K562 (cell line): ENCODE data around the gene NAA80. TPM values are rescaled to one million over a fixed set of nuclear protein-coding genes. Genes with fewer than 3 reads are reported as not detected.

ENCODE experiments used
- ATAC-seq: fragments of 200-7000 bp; cut with Tn5 transposase; 3 replicates; pipeline ENCODE4 v1.9.1; 2020; ENCODE audit warnings: moderate library complexity
- BruUV-seq: library from RNA; stranded (reverse); fragments of 400-500 nt; replicated peaks from 2 replicates; lab custom pipeline; 2021; lab: Mats Ljungman, UMichigan
- CTCF ChIA-PET: fragments of 300-600 bp; formaldehyde crosslinking; extraction: SDS; loops from one replicate; lab custom pipeline; 2021; ENCODE audit warnings: low intra/inter-chr PET ratio; lab: Yijun Ruan, JAX
- POLR2A ChIA-PET: fragments of 300-600, 350-650 bp; sonication (Branson Sonifier 250); formaldehyde crosslinking; extraction: SDS; loops from one replicate; lab custom pipeline; 2021; ENCODE audit warnings: antibody characterized with exemption, inconsistent platforms; lab: Yijun Ruan, JAX
- DNase-seq, 4 experiments: peaks; one replicate each; pipeline versions ENCODE4 v3.0.0 to v3.0.0-alpha.2; 2011 to 2018; ENCODE audit warnings: low spot score in 3 of 4, mixed read lengths in 3 of 4; ENCODE audit errors: extremely low read depth in 1 of 4
- FAIRE-seq: peaks from 2 replicates; lab custom pipeline; 2011; peaks lifted over from hg19 to GRCh38; lab: Jason Lieb, UNC
- H2AFZ ChIP-seq: 2 replicates; pipeline ENCODE4 v1.6.0; 2011; ENCODE audit warnings: low read depth, low read length, control low read depth, inconsistent platforms
- H3K27ac ChIP-seq: fragments of 200-600 bp; 3 replicates; pipeline ENCODE4 v1.8.0; 2011; ENCODE audit warnings: low read depth, mild to moderate bottlenecking, control low read depth, inconsistent platforms, low read length, moderate library complexity, mixed read lengths; ENCODE audit errors: extremely low read depth
- H3K27me3 ChIP-seq, 2 experiments: fragments of 300-600 bp in 1 of 2; 2 replicates in 1 of 2; 3 replicates in 1 of 2; pipeline versions ENCODE4 v1.6.0 to v1.8.0; 2011; ENCODE audit warnings: inconsistent platforms in 2 of 2, low read length in 2 of 2, mild to moderate bottlenecking in 1 of 2, mixed read lengths in 1 of 2, moderate library complexity in 1 of 2; ENCODE audit not compliant: control insufficient read depth in 2 of 2, insufficient read depth in 2 of 2
- H3K36me3 ChIP-seq: fragments of 300-600 bp; 3 replicates; pipeline ENCODE4 v1.8.0; 2011; ENCODE audit warnings: mild to moderate bottlenecking, low read length, inconsistent platforms; ENCODE audit not compliant: control insufficient read depth, insufficient read depth
- H3K4me1 ChIP-seq, 2 experiments: fragments of 200-600 bp in 1 of 2; replicated peaks in 1 of 2; 2 replicates in 1 of 2; 3 replicates in 1 of 2; pipeline versions ENCODE4 v1.5.1 to v1.8.0; 2011; ENCODE audit warnings: inconsistent platforms in 2 of 2, low read length in 2 of 2, mild to moderate bottlenecking in 1 of 2, mixed read lengths in 1 of 2, moderate library complexity in 1 of 2; ENCODE audit not compliant: control insufficient read depth in 2 of 2, insufficient read depth in 2 of 2
- H3K4me2 ChIP-seq: 2 replicates; pipeline ENCODE4 v1.6.1; 2011; ENCODE audit warnings: low read length, control low read depth, inconsistent platforms, mixed read lengths; ENCODE audit not compliant: insufficient read depth
- H3K4me3 ChIP-seq: fragments of 200-600 bp; sonication (generic), shearing (Covaris generic); 2 replicates; pipeline ENCODE4 v1.5.1; 2016; ENCODE audit warnings: control low read depth, inconsistent platforms
- H3K79me2 ChIP-seq: fragments of 200-600 bp; 3 replicates; pipeline ENCODE4 v1.8.0; 2011; ENCODE audit warnings: low read length, inconsistent platforms; ENCODE audit not compliant: control insufficient read depth, insufficient read depth
- H3K9ac ChIP-seq, 2 experiments: 2 replicates each; pipeline versions ENCODE4 v1.6.0 to v1.6.1; 2011; ENCODE audit warnings: low read depth in 2 of 2, low read length in 2 of 2, control low read depth in 1 of 2, inconsistent platforms in 1 of 2, mild to moderate bottlenecking in 1 of 2, mixed read lengths in 1 of 2; ENCODE audit not compliant: insufficient read depth in 1 of 2
- H3K9me1 ChIP-seq: one replicate; pipeline ENCODE4 v1.6.0; 2011; ENCODE audit warnings: inconsistent platforms, mild to moderate bottlenecking, low read length, moderate library complexity; ENCODE audit not compliant: control insufficient read depth, insufficient read depth
- H3K9me3 ChIP-seq: replicated peaks from 2 replicates; pipeline ENCODE4 v1.5.1; 2011; ENCODE audit warnings: low read depth, low read length, inconsistent platforms; ENCODE audit not compliant: control insufficient read depth, insufficient read depth
- H4K20me1 ChIP-seq: replicated peaks from 2 replicates; pipeline ENCODE4 v1.6.1; 2011; ENCODE audit warnings: low read length, inconsistent platforms, mixed read lengths; ENCODE audit not compliant: control insufficient read depth, insufficient read depth
- C11orf30 ChIP-seq: fragments of 450-650 bp; IDR thresholded peaks from 2 replicates; pipeline ENCODE4 v1.6.1; 2016; ENCODE audit warnings: low read depth, mild to moderate bottlenecking
- FOXJ2 ChIP-seq: fragments of 200-800 bp; sonication (Bioruptor generic); IDR thresholded peaks from 2 replicates; pipeline ENCODE4 v1.6.1; 2016; ENCODE audit warnings: missing genetic modification characterization, missing compliant biosample characterization
- FOXM1 ChIP-seq, 2 experiments: fragments of 450-650 bp in 1 of 2; sonication (generic) in 1 of 2; formaldehyde crosslinking in 1 of 2; IDR thresholded peaks; 2 replicates each; pipeline versions ENCODE4 v1.6.1 to v1.9.0; 2017 to 2022; ENCODE audit warnings: low read depth in 2 of 2, mild to moderate bottlenecking in 2 of 2, missing genetic modification reagents in 1 of 2, moderate library complexity in 1 of 2
- FOXP4 ChIP-seq: sonication (generic); formaldehyde crosslinking; IDR thresholded peaks from 2 replicates; pipeline ENCODE4 v1.8.0; 2022; ENCODE audit warnings: mild to moderate bottlenecking, missing genetic modification reagents, borderline replicate concordance
- KLF1 ChIP-seq: fragments of 450-650 bp; IDR thresholded peaks from 2 replicates; pipeline ENCODE4 v1.6.1; 2016; ENCODE audit warnings: missing genetic modification characterization, missing compliant biosample characterization
- KLF16 ChIP-seq: IDR thresholded peaks from 2 replicates; pipeline ENCODE4 v1.6.1; 2016; ENCODE audit warnings: antibody characterized with exemption
- MTA2 ChIP-seq: fragments of 450-650 bp; IDR thresholded peaks from 2 replicates; pipeline ENCODE4 v1.6.1; 2016; ENCODE audit warnings: low read depth
- POLR2G ChIP-seq: fragments of 200-400 bp; formaldehyde crosslinking; IDR thresholded peaks from 2 replicates; pipeline ENCODE4 v1.6.1; 2017; ENCODE audit warnings: low read depth, mild to moderate bottlenecking, antibody characterized with exemption, low read length, moderate library complexity
- RBM15 ChIP-seq: fragments of 200-400 bp; formaldehyde crosslinking; IDR thresholded peaks from 2 replicates; pipeline ENCODE4 v1.6.1; 2018; ENCODE audit warnings: mild to moderate bottlenecking, low read length, moderate library complexity; ENCODE audit not compliant: insufficient read depth
- ZNF511 ChIP-seq: sonication (generic); formaldehyde crosslinking; IDR thresholded peaks from 2 replicates; pipeline ENCODE4 v1.8.0; 2022; ENCODE audit warnings: mild to moderate bottlenecking, missing genetic modification reagents
- ZNF609 ChIP-seq: sonication (generic); formaldehyde crosslinking; IDR thresholded peaks from 2 replicates; pipeline ENCODE4 v1.8.1; 2023; ENCODE audit warnings: missing genetic modification reagents, mild to moderate bottlenecking, borderline replicate concordance
- ZNF707 ChIP-seq: fragments of 250-450 bp; sonication (Bioruptor Pico); conservative IDR thresholded peaks from 2 replicates; pipeline ENCODE4 v1.8.0; 2022; ENCODE audit warnings: inconsistent platforms, mild to moderate bottlenecking, moderate library complexity
- WGBS: fragments of 100-300 bp; shearing (Covaris generic); methylation state at CpG from one replicate; pipeline ENCODE4 v1.1.6; 2016; ENCODE audit warnings: low coverage, mixed read lengths; ENCODE audit not compliant: insufficient coverage; ENCODE audit errors: missing lambda C conversion rate; 5-methylcytosine and 5-hydroxymethylcytosine counted together
- in situ Hi-C: fragments of 300-500 bp; cut with MboI; formaldehyde crosslinking; loops from 4 replicates; pipeline ENCODE4 v1.15.0; 2018; ENCODE audit warnings: inconsistent platforms, mixed read lengths
- intact Hi-C: fragments of 100-400 bp; cut with micrococcal nuclease; formaldehyde crosslinking; loops from 2 replicates; pipeline ENCODE4 v1.14.2; 2022
- polyA plus RNA-seq, 8 experiments: library from polyadenylated mRNA; depleted of rRNA in 4 of 8; stranded (reverse) in 5 of 8; unstranded in 3 of 8; fragments of >200 nt; fragmentation: Nextera tagmentation in 2 of 8; fragmentation: Illumina TruSeq in 1 of 8; extraction: Ambion mirVana in 2 of 8; extraction: Trizol in 1 of 8; gene quantifications; 2 replicates each; pipeline versions ENCODE4 v1.2.1 to v1.2.3, GENCODE V29; 2011 to 2014; ENCODE audit warnings: inconsistent platforms in 1 of 8, missing spikeins in 1 of 8
- total RNA-seq, 7 experiments: library from RNA; depleted of rRNA in 6 of 7; stranded (reverse); fragments of >200 nt in 6 of 7; fragmentation: Illumina TruSeq in 2 of 7; extraction: Trizol in 2 of 7; gene quantifications; 2 replicates each; pipeline versions ENCODE4 v1.2.1 to v1.2.3, GENCODE V29; 2011 to 2021; ENCODE audit warnings: low replicate concordance in 1 of 7

The NAA80 gene
- total and polyA plus RNA-seq, 9 of the 15 experiments (the other 6 are each of a cell fraction or from before 2014, with no cell fraction given): 0.82 to 24.0 (median 8.6) TPM

- FAIRE-seq: peak; percentile 87
- CTCF ChIA-PET: no interaction called here
- TF ChIP-seq ZNF511 (CRISPR knock-in tag) (no peak), FOXM1 (IDR thresholded peaks at IDR 0.05; ENCODE audit: low read depth) (no peak), FOXM1 (CRISPR knock-in tag; IDR thresholded peaks at IDR 0.05; ENCODE audit: low read depth) (no peak), FOXP4 (no peak; the same call in 1 of the 2 replicates), C11orf30 (peak; percentile 57), RBM15 (no peak), KLF16 (no peak), ZNF707 (no peak), ZNF609 (CRISPR knock-in tag) (0 out of 2 replicates have a peak, but pooled peaks have one; percentile 53), FOXJ2 (tag) (no peak), MTA2 (no peak), POLR2G (peak; percentile 42; the same call in 1 of the 2 replicates), KLF1 (no peak)
Observed at GRCh38 chr3:50299929-50300680, 900 bp upstream of the NAA80 start.

More at GRCh38 chr3:50299929-50300680, 900 bp upstream of the NAA80 start:
- ATAC-seq (peak; percentile 5; the same call in 1 of the 3 replicates), DNase-seq (peak in 2 of 4 experiments; percentile 19 to 48)
- peaks cover 49% of the 10 kb centered on the region for H3K79me2 ChIP-seq
- H3K9ac ChIP-seq: peak overlapping the region; percentile 87 to 94
- H3K36me3 ChIP-seq: peaks cover 19% of the 10 kb centered on the region; the same call in 2 of the 3 replicates
- H3K4me2 ChIP-seq: peak overlapping the region; percentile 94
- H3K4me1 ChIP-seq: peaks cover 25 to 66% of the 10 kb centered on the region in 2 experiments; a peak in 4 of 5 replicates
- in situ Hi-C loops: no loop called here
- H3K4me3 ChIP-seq: peak overlapping the region; percentile 83
- 28% methylated on average over 11 of the region's 12 CpGs for WGBS
- H3K9me3 ChIP-seq: no peaks in the 10 kb centered on the region
- H3K27me3 ChIP-seq: no peaks in the 10 kb centered on the region
- H2AFZ ChIP-seq: peak overlapping the region; percentile 74
- no peaks in the 10 kb centered on the region for H3K9me1 ChIP-seq
- peak overlapping the region; percentile 99 for H3K27ac ChIP-seq
- intact Hi-C loops: loop anchor here (2.0 kb wide), 1 partner anchor 29 kb away; the partner anchor contains the start of gene TUSC2
- POLR2A ChIA-PET: interaction anchor here (0.5 to 1.1 kb wide), 6 partner anchors 15 to 54 kb away, joined by 3 to 6 read pairs (median 4); partner anchors contain the start of gene TUSC2
- H4K20me1 ChIP-seq: no peaks in the 10 kb centered on the region
- TSS peak; percentile 95 for BruUV-seq
